Measurements from ENCODE around the gene COX11.

COX11 gene

DNA sequence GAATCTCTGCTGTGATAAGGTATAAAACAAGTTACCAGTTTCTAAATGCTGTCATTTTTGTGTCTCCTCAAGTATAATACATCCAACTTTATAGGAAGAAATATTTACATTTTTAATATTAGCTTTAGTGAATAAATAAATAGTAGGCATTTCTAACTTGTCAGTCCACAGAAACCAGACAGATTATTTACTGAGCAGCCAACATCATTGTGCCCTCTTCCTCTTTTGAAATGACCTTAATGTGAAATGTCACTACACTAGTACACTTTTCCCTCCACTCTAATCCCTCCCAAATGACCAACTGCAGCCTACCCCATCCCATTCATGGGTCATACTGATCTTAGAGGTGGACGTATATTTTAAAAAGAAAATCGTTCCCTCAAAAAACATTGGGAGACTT lies 9.3 kb upstream of the COX11 start:
- no peak for DNase-seq (ENCODE audit: low read depth)
- H3K4me3 ChIP-seq (ENCODE audit: control insufficient read depth, low read depth, low read length) = no peak overlapping the region
- TF ChIP-seq, protein P1, sequence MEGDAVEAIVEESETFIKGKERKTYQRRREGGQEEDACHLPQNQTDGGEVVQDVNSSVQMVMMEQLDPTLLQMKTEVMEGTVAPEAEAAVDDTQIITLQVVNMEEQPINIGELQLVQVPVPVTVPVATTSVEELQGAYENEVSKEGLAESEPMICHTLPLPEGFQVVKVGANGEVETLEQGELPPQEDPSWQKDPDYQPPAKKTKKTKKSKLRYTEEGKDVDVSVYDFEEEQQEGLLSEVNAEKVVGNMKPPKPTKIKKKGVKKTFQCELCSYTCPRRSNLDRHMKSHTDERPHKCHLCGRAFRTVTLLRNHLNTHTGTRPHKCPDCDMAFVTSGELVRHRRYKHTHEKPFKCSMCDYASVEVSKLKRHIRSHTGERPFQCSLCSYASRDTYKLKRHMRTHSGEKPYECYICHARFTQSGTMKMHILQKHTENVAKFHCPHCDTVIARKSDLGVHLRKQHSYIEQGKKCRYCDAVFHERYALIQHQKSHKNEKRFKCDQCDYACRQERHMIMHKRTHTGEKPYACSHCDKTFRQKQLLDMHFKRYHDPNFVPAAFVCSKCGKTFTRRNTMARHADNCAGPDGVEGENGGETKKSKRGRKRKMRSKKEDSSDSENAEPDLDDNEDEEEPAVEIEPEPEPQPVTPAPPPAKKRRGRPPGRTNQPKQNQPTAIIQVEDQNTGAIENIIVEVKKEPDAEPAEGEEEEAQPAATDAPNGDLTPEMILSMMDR (conservative IDR thresholded peaks at IDR 0.05; ENCODE audit: control insufficient read depth, insufficient read depth, low read depth, low read length) = no peak

GRCh38 chr17:54976316-54976715 lies 7.9 kb upstream of the COX11 start:
- TF ChIP-seq, protein P1 (conservative IDR thresholded peaks at IDR 0.05; ENCODE audit: control insufficient read depth, insufficient read depth, low read depth, low read length) = no peak
- no peak overlapping the region for H3K4me3 ChIP-seq (ENCODE audit: control insufficient read depth, low read depth, low read length)
- DNase-seq (ENCODE audit: low read depth) = no peak

GRCh38 chr17:54974759-54975158 lies 6.3 kb upstream of the COX11 start:
- no peak overlapping the region for H3K4me3 ChIP-seq (ENCODE audit: control insufficient read depth, low read depth, low read length)
- TF ChIP-seq, protein P1 (conservative IDR thresholded peaks at IDR 0.05; ENCODE audit: control insufficient read depth, insufficient read depth, low read depth, low read length) = no peak
- no peak for DNase-seq (ENCODE audit: low read depth)

- TF ChIP-seq, protein P1 (conservative IDR thresholded peaks at IDR 0.05; ENCODE audit: control insufficient read depth, insufficient read depth, low read depth, low read length) = no peak
- no peak for DNase-seq (ENCODE audit: low read depth)
These were observed 4.1 kb upstream of the COX11 start for GRCh38 chr17:54972406-54973138.

GRCh38 chr17:54971901-54972300 lies 3.4 kb upstream of the COX11 start:
- H3K4me3 ChIP-seq (ENCODE audit: control insufficient read depth, low read depth, low read length) = no peak overlapping the region
- TF ChIP-seq, protein P1 (conservative IDR thresholded peaks at IDR 0.05; ENCODE audit: control insufficient read depth, insufficient read depth, low read depth, low read length) = no peak
- no peak for DNase-seq (ENCODE audit: low read depth)

More at GRCh38 chr17:54972406-54973138, 4.1 kb upstream of the COX11 start:
- H3K4me3 ChIP-seq (ENCODE audit: control insufficient read depth, low read depth, low read length) = no peak overlapping the region

GRCh38 chr17:54971147-54971546 lies 2.7 kb upstream of the COX11 start:
- TF ChIP-seq, protein P1 (conservative IDR thresholded peaks at IDR 0.05; ENCODE audit: control insufficient read depth, insufficient read depth, low read depth, low read length) = no peak
- no peak overlapping the region for H3K4me3 ChIP-seq (ENCODE audit: control insufficient read depth, low read depth, low read length)
- DNase-seq (ENCODE audit: low read depth) = no peak
